GM21526 (cell line): ENCODE results near the gene PACS2.

Source experiments
- ATAC-seq: cut with Tn5 transposase; IDR thresholded peaks from one replicate; pipeline ENCODE4 v1.9.1; 2021; ENCODE audit warnings: moderate library complexity; ENCODE audit not compliant: unreplicated experiment, low FRiP score

Gene PACS2

DNA sequence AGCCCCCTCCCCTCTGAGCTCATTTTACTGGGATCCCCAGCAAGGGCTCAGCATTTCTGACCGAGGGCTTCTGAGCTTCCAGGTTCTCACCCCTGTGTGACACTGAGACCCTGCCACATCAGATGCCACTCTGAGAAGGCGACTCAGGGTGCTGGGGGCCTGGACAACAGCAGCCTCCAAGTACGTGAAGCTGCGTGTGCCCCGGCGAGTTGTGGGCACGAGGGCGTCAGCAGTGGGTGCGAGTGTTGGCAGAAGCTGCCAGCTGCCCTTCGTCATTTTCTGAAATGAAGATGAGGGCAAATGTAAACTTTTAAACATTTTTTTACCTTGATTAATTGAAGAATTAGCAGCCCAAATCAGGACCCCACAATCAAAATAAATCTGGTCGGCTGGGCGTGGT, 51.1 kb downstream of the PACS2 start:
- ATAC-seq, result no peak

DNA sequence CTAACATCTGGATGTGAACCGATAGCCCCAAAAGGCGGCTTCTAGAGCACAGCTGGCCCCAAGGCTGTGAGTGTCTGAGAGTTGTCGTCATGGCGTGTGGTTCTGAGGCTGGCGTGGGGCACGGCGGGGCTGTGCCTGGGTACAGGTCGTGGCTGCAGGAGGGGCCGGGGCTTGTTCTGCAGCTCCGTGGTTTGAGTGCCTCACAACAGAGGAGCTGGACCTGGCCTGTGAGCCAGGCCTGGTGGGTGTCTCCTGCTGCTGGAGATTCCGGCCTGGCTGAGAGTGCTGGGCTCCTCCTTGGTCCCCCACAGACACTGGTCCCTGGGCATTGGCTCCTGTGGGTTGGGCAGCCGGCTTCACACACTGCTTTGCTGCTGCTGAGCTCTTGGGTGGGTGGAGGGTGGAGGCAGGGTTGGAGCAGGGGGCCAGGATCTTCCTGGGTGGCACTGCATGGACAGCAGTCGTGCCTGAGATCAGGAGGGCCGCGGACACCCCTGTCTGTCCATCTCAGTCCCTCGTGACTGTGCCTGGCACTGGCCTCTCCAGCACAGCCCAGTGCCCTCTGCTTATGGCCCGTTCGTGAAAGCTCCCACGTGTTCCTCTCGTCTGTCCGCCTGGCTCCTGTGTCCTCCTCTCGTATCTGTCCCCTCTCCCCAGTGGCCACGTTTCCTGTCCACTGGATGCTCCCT, 52.0 kb downstream of the PACS2 start:
- no peak for ATAC-seq

DNA sequence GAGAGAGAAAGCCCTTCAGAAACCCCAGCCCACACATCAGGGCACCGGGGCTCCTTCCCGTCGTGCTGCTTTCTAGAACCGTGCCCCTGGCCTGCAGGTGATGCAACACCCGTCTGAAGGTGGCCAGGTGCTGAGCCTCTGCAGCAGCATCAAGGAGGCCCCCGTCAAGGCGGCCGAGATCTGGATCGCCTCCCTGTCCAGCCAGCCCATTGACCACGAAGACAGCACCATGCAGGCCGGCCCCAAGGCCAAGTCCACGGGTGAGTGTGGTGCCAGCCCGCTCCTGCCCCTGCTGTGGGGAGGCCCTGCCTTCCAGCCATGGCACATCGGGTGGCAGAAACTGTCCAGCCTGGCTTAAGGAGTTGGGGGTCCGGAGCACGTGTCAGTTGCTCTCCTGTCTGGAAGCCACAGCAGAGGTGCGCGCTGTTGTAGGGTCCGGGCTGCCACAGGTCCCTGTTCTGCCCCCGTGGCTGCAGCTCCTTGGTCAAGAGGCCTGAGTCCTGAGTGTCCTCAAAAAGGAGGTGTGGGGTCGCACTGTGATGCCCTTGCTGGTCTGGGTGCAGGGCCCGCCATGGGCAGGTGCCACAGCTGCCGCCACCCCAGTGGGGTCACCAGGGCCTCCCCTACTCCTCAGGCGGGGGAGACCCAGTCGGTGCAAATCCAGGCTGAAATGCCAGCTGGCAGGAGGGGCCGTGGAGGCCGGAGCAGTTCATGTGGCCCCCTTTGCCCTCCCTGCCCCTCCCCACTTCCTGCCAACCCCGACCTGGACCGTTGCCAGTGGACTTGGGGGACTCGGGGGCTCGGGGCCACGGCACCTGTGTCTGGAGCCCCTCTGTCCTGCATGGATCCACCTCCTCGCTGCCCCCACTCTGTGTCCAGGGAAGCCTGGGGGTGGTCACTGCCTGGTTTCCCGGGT, 52.8 kb downstream of the PACS2 start:
- ATAC-seq, result no peak

DNA sequence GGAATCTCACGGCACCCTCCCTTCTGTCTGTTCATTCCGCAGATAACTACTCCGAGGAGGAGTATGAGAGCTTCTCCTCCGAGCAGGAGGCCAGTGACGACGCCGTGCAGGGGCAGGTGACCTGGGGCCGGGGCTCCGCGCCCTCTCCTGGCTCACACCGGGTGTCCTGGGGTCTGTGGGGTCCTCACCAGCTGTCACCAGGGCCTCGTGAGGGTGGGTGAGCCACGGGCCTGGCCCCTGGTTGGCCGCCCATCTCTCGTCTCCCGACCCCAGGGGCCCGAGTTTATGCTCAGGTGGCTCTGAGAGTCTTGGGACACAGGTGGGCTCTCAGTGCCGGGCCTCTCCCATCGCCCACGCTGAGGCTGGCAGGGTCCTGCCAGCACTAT, 53.5 kb downstream of the PACS2 start:
- no peak for ATAC-seq

DNA sequence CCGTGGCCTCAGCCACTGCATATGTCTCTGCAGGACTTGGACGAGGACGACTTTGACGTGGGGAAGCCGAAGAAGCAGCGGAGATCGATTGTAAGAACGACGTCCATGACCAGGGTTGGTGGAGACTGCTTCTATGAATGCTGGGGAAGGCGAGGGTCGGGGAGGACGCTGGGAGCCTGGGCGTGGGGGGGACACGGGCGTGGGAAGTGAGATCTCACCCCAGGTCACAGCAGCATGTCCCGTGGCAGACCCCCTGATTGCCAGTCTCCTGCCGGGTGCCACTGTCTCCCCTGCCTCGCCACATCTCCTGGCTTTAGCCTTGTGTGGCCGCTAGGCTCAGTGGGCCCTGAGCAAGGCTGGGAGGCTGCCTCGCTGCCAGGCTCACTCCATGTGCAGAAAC, 53.9 kb downstream of the PACS2 start:
- no peak for ATAC-seq

DNA sequence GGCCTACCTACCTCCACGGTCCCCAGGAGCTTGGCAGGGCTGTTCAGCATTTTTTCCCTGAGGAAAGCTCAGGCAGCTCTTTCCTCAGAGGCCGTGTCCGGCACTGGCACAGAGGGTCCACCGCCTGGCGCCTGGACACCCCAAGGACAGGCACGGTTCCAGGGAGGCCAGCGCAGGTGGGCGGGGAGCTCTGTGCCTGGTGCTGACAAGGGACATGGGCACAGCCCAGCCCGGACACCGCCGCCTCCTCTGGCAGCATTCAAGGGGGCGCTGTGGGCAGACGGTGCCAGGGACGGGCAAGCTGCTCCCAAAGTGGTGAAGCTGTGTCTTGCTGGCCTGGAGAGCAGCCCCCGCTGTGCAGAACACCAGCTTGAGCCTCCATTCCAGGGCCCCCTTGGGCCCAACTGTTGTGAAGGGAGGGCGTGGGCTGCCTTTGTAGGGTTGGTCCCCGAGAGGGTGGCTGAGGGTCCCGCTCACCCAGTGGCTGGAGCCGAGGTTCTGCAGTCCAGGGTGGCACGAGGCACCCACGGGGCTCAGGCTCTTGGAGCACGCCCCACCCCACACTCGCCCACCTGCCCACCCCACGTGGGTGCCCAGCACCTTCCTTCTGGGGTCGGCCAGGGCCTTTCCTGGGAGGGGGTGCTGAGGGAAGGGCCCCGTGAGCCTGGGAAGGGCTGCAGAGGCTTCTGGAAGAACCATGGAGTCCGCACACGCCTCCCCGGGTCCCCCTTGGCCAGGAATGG, 54.5 kb downstream of the PACS2 start:
- no peak for ATAC-seq

DNA sequence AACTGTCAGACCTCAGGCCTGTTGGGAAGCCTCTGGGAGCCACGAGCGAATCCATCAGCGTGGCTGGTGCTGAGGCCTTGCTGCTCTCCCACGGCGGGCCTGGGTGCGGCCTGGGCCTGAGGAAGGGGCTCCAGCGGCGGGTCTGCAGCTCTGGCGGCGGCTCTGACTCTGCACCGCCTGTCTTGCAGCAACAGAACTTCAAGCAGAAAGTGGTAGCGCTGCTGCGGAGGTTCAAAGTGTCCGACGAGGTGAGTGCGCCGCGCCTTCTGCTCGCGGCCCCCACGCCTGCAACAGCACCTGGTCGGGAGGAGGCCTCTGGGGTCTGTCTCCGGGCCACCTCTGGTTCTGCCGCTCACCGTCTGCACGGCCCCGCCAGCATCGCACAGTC, 55.1 kb downstream of the PACS2 start:
- no peak for ATAC-seq

DNA sequence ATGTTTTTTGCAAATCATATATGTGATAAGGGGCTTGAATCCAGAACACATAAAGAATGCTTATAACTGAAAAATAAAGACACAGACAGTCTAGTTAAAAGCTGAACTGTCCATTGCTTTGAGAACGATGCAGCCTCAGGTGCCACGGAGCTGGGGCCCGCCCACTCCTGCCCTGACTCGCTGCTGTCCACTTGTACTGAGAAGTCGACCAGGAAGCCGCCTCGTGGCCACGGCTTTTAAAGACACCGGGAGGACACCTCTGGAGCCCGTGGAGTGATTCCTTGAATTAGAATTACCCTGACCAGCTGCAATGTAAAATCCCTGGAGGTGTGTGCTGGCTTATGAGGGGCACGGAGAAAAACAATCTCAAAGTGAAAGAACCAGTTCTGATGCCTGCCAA, 59.8 kb downstream of the PACS2 start:
- ATAC-seq, result no peak

DNA sequence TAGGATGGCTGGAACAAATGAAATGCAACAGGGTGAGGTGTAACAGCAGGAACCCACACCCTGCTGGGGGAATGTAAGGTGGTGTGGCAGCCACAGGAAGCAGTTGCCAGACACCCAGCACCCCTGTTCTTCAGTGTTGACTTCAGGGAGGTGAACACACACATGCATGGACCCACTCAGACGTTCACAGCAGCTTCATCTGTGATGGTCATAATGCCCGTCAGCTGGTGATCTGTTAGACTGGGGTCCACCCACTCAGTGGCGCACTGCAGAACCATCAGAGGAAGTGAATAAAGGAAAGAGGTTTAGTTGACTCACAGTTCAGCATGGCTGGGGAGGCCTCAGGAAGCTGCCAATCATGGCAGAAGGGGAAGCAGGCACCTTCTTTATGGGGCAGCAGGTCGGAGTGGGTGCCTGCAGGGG, 61.1 kb downstream of the PACS2 start:
- ATAC-seq, result no peak

DNA sequence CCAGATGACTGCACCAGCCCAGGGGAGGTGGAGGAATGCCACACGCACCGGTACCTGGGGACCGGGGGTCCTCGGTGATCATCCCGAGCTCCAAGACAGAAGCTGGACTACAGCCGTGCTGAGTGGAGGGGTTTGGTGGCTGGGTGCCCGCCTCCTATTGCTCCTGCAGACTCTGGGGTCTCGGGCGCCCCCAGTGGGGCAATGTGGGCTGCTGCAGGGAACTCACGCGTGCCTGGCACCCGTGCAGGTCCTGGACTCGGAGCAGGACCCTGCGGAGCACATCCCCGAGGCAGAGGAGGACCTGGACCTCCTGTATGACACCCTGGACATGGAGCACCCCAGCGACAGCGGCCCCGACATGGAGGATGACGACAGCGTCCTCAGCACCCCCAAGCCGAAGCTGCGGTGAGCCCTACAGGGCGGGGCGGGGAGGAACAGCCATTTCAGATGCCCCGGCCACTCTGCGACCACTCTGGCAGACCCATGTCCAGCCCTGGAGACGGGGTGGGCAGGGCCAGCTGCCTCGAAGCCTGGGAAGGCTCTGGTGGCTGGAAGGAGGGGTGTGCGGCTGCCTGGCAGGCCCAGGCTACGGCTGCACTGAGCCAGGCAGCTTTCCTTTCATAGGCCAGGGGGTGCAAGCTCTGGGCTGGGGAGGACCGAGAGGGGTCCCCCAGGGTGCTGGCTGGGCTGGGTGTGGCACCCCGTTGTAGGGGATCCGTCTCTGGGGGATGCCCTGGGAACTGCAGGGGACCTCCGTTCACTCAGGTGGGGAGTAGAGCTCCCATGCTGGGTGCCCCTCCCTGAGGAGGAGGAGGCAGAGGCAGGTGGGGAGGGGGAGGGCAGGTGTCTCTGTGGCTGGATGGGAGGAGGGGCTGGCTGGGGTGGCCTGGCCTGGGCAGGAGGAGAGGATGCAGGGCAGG, 62.2 kb downstream of the PACS2 start:
- ATAC-seq, result no peak

DNA sequence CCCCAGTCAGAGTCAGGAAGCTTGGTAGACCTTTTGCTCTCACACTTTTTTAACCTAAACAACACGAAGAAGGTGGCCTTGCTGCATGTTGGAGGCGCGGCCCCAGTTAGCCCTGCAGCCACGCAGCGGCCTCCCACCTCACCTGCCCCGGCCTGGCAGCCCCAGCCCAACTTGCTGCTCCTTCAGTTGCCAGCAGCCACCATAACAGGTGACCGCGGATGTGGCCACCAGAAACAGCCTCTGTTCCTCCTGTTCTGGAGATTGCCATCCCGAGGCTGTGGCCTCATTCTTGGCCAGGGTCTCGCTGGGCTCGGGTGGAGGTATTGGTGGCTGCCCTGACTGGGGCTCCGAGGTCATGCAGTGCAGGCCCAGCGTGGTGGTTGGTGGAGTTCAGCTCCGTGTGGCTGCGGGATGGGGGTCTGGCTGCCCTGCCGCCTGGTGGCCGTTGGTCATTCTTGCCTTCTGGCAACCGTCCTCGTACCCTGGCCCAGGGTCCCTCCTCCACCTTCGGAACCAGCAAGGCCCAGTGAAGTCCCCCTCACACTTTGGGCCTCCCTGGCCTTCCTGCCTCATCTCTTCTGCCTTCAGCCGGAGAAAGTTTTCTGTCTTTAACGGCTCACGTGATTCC, 63.1 kb downstream of the PACS2 start:
- ATAC-seq, result no peak

DNA sequence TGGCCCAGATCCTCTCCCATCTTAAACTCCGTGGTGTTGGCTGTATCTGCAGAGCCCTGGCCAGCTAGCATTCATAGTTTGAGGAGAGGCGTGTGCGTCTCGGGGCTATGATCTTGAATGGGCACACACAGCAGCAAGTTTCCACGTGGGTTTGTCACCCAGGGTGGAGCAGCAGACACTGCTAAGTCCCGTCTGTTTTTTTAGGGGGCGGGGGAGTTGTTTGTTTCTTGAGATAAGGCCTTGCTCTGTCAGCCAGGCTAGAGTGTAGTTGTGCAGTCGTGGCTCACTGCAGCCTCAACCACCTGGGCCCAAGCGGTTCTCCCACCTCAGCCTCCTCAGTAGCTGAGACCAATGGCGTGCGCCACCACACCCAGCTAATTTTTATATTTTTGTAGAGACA, 63.7 kb downstream of the PACS2 start:
- no peak for ATAC-seq

DNA sequence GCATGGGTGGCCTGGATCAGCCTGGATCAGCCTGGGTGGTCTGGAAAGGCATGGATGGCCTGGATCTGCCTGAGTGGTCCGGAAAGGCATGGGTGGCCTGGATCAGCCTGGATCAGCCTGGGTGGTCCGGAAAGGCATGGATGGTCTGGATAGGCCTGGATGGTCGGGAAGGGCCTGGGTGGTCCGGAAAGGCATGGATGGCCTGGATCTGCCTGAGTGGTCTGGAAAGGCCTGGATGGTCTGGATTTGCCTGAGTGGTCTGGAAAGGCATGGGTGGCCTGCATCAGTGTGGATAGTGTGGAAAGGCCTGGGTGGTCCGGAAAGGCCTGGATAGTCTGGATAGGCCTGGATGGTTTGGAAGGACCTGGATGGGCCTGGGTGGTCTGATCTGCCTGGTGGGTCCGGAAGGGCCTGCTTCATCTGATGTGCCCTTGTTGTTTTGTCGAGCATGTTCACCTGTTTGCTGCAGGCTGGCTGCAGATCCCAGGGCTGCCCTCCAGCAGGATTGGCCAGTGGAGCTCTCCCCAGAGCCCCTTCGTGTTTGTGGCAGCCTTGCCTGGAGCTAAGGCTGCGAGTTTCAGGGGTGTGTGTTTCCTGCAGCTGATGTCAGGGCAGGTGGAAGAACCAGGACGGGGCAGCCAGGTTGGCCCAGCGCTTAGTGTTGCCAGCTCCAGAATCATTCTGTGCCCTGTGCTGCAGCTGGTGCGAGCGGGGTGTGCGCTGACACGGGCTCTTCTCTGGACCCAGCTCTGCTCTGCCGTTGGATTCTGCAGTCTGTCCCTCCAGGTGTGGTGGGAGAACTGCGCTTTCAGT, 64.5 kb downstream of the PACS2 start:
- ATAC-seq, result no peak

DNA sequence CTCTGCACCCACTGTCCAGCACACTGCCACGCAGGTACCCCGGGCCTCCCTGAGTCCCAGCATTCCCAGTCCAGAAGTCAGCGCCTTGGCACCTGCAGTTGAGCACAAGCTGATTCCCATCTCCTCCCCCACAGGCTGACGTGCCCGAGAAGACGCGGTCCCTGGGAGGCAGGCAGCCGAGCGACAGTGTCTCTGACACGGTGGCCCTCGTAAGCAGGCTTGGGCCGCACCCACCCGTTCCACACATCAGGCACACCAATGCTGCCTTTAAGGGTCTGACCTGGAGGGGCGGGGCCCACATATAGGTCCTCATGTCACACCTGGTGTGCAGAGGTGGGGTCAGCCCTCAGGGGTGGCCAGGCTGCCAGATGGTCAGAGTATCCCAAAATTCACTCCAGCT, 65.4 kb downstream of the PACS2 start:
- ATAC-seq, result no peak

DNA sequence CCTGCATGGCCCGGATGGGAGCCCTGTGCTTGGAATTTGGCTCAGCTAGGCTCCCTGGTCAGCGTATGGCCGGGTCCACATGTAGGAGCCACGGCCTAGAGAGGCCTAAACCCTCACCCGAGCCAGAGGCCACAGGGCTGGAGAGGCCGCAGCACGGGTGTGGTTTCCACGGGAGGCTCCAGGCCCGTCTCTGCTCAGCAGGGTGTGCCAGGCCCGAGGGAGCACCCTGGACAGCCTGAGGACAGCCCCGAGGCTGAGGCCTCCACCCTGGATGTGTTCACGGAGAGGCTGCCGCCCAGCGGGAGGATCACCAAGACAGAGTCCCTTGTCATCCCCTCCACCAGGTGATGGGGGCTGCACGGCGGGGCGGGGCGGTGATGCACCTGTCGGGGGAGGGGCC, 66.2 kb downstream of the PACS2 start:
- no peak for ATAC-seq

DNA sequence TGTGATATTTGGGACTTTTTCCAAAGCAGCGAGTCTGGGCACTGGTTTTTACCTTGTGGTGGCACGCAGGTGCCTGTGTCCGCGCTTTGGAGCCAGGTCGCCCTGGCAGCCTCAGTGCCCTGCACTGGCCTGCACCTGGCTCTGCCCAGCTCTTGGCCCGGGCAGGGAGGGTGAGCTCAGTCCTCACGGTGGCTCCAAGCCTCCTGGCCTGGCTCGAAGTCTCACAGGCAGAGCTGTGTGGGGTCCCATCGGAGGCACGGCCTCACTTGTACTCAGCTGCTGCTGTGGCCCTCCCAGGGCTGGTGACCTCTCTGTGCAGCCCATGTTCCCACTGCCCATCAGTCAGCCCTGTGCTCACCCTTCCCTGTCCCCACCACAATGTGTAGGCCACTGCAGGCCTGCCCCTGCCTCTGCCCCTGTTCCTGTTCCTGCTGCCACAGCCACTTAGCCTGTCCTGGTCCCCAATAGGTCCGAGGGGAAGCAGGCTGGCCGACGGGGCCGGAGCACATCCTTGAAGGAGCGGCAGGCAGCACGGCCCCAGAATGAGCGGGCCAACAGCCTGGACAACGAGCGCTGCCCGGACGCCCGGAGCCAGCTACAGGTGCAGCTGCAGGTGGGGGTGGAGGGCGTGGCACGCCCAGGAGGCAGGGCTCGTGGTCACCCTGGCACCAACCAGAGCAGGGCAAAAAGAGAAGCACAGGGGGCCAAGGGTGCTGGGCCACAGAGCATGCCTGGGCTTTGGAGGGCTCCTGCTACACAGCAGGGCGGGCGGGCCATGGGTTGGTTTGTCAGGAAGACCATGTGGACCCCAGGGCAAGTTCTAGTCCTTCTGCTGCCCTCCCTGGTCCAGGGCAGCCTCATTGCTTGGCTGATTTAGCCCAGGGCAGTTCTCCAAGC, 67.1 kb downstream of the PACS2 start:
- no peak for ATAC-seq

DNA sequence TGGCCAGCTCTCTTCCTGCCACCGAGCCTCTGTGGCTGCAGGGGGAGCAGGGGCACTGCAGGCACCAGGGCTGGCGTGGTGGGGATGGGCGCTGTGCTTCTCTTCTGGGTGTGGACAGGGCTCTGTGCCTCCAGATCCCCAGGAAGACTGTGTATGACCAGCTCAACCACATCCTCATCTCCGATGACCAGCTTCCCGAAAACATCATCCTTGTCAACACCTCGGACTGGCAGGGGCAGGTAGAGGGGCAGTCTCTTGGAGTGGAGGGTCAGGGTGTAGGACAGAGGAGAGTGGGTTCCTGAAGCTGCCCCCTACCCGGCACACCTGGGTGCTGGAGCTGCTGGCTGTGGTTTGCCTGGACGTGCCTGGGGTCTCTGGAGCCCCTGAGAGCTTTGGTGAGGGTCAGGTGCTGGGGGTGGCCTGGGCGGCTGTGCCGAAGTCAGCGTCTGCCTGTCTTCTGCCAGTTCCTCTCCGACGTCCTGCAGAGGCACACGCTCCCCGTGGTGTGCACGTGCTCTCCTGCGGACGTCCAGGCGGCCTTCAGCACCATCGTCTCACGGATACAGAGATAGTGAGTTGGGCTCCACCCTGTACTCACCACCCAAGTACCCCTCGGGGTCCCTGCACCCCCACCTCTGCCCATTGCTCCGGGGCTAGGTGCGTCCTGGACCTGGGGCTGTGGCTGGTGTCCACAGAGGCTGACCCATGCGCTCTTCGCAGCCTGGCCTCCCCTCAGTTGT, 68.0 kb downstream of the PACS2 start:
- no peak for ATAC-seq
